ENCODE measurements around the gene PRL.

Gene PRL

GRCh38 chr6:22296936-22297335 is at the start of gene PRL:
TSS of gene PRL (minus strand) at chr6:22297036. CDS start at chr6:22296982, 54 bp downstream.
- DNase-seq (ENCODE audit: low read depth, low spot score), result no peak
- no peak within 1 kb of the TSS for H3K27ac ChIP-seq

DNA sequence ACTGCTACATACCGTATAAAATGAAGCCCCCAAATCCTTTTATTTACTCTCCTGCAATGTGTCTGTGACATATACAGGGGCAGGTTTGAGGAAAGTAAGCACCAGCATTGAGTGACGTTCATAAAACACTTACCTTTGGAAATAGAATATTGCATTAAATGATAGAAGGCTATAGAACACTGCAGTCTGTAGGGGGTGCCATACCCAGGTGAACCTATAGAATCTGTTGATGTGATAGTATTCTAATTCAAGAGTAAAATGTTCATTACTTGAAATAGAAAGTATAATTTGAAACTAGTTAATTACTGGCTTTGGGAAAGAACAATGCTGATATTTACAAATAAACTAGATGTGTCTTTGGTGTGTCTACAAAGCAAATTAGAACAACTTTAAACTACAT is 47.0 kb upstream of the PRL start:
- no peak overlapping the region for H3K27ac ChIP-seq
- DNase-seq (ENCODE audit: low read depth, low spot score), result no peak

DNA sequence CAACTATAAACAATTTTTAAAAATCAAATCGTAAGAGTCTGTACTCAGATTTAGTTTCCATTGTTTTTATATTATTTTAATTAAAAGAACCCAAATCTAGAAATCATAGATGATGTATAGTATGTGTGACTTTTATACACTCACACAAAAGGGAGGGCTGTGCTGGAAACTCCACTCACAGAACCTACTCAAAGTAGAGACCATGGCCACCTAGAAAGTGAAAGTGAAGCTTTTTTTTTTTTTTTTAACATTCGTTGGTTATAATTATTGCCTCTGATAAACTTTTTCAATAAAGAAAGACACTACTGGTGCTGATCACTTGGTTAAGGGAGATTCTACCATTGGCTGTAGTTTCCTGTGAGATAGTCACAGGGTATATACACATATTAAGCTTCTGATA is 37.9 kb upstream of the PRL start:
- DNase-seq (ENCODE audit: low read depth, low spot score), result no peak
- no peak overlapping the region for H3K27ac ChIP-seq

DNA sequence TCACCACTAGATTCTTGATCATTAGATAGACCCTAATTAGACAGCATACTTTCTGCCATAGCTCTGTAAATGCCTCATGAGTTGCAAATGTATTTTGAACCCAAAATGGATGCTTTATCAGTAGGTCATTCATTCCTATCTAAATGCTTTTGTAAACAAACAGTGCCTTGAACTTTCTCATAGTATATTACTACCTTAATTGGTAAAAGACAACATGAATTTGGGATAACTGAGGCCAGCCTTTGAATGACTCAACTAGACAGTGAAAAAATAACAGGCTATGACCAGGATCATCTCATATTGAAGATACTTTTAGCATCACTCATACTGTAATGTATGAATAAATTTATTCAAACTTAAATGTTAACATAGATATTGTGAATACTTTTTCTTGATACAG is 37.0 kb upstream of the PRL start:
- DNase-seq (ENCODE audit: low read depth, low spot score), result no peak
- no peak overlapping the region for H3K27ac ChIP-seq

GRCh38 chr6:22332711-22333110 is 35.9 kb upstream of the PRL start:
- DNase-seq (ENCODE audit: low read depth, low spot score), result no peak
- H3K27ac ChIP-seq, result no peak overlapping the region

GRCh38 chr6:22332216-22332615 is 35.4 kb upstream of the PRL start:
- DNase-seq (ENCODE audit: low read depth, low spot score), result no peak
- H3K27ac ChIP-seq, result no peak overlapping the region

GRCh38 chr6:22330941-22331340 is 34.1 kb upstream of the PRL start:
- no peak for DNase-seq (ENCODE audit: low read depth, low spot score)
- no peak overlapping the region for H3K27ac ChIP-seq

GRCh38 chr6:22328474-22328873 is 31.6 kb upstream of the PRL start:
- no peak for DNase-seq (ENCODE audit: low read depth, low spot score)
- no peak overlapping the region for H3K27ac ChIP-seq

DNA sequence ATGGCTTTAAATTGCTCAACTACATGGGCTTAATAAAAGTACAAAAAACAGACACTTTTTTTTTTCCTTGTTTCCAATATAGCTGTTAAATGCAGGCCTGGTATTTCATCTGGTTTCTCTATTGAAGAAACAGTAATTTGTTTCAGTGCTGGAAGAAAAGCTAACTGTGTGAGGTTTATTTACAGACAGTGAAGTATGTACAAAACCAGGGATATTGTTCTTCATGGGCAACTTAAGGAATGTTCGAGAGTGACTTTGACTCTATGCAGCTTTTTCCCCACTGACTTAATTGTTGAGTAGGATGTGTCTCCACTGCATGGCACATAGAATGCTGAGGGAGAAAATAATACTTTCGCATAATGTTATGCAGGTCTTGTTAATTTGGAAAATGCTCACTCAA is 31.0 kb upstream of the PRL start:
- no peak overlapping the region for H3K27ac ChIP-seq
- DNase-seq (ENCODE audit: low read depth, low spot score), result no peak

GRCh38 chr6:22326500-22326899 is 29.7 kb upstream of the PRL start:
- DNase-seq (ENCODE audit: low read depth, low spot score), result no peak
- H3K27ac ChIP-seq, result no peak overlapping the region

- DNase-seq (ENCODE audit: low read depth, low spot score), result no peak
- no peak overlapping the region for H3K27ac ChIP-seq
Observed at GRCh38 chr6:22325481-22325880, 28.6 kb upstream of the PRL start.

DNA sequence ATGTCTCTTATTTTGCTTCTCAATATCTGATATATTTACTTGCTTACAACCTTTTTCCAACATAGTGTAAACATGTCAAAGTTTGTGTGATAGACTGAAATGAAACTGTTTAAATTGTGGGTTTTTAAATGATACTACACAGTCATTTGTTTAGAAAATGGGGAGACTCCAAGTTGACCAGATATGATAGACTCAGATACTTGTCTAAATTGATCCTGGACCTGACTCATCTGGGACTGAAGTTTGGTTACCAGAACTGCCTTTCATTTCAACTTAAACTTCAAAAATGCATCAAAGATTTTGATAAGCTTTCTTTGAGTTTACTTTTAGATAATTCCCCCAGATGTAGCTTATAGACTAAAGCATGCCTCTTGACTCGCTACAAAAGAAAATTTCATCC is 27.0 kb upstream of the PRL start:
- no peak overlapping the region for H3K27ac ChIP-seq
- DNase-seq (ENCODE audit: low read depth, low spot score), result no peak

- no peak overlapping the region for H3K27ac ChIP-seq
- DNase-seq (ENCODE audit: low read depth, low spot score), result no peak
Observed at GRCh38 chr6:22322103-22323030, 25.5 kb upstream of the PRL start.

GRCh38 chr6:22320750-22321149 is 23.9 kb upstream of the PRL start:
- DNase-seq (ENCODE audit: low read depth, low spot score), result no peak
- H3K27ac ChIP-seq, result no peak overlapping the region

- DNase-seq (ENCODE audit: low read depth, low spot score), result no peak
- H3K27ac ChIP-seq, result no peak overlapping the region
Observed at GRCh38 chr6:22318404-22318803, 21.6 kb upstream of the PRL start.

GRCh38 chr6:22313796-22314195 is 17.0 kb upstream of the PRL start:
- H3K27ac ChIP-seq, result no peak overlapping the region
- no peak for DNase-seq (ENCODE audit: low read depth, low spot score)

DNA sequence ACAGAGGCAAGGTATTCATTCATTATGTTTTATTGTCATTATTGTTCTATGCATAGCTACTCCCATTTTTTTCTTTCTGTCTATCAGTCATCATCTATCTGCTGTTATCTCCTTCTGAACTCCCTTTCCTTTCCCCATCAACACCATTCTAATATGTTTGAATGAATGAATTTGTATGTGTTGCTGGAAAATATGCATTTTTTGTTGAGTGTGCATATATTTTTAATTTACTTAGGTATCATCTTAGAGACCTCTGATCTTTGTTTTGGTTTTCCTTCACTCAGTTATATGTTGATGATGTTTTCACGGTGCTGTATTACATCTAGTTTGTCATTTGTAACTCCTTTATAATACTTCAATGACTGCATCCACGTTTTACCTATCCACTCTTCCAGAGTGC is 12.1 kb upstream of the PRL start:
- H3K27ac ChIP-seq, result no peak overlapping the region
- DNase-seq (ENCODE audit: low read depth, low spot score), result no peak

- no peak overlapping the region for H3K27ac ChIP-seq
- DNase-seq (ENCODE audit: low read depth, low spot score), result no peak
Observed at GRCh38 chr6:22306741-22307466, 10.1 kb upstream of the PRL start.

DNA sequence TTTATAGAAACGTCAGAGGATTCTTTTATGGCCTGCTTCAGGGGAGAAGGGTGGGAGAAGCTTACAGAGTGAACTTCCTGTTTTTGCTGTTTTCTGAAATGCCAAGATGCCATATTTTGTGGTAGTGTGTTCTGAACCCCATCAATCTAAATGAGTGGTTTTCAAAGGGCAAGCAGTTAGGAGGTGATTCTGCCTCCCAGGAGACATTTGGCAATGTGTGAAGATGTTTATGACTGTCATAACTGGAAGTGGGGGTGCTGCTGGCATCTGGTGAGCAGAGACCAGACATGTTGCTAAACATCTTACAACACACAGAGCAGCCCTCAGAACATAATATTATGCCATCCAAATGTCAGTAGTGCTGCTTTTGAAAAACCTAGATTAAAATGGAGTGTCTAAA is 6.0 kb upstream of the PRL start:
- DNase-seq (ENCODE audit: low read depth, low spot score), result no peak
- no peak overlapping the region for H3K27ac ChIP-seq

DNA sequence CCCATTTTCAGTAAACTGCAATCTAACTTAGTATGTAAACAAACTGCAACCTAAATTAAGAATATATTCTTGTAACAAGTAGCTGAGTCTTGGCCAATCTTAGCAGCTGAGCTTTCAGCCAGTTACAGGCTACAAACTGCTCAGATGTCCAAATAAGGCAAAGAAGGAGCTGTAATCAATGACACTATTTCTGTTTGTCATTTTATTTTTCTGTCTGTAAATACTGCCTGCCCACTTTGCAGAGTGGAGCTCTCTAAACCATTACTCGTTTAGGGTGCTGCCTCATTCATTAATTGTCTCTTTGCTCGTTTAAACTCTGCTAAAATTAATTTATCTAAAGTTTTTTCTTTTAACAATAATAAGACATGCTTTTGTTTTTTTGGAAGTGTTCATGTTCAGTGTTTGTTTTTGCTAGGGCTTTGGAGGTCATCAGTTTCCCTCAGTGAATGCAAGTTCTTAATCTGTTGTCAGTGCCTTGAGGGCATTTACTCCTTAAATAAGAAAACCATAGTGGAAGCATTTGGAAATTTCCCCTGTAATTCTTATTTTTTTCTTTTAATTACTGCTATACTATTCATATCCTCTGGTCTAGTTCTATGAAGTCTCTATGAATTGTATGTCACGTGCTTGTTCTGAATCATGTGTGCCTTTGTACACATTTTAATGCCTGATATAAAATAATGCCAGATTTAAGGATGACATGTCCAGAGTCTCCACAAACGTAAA is 3.6 kb upstream of the PRL start:
- no peak overlapping the region for H3K27ac ChIP-seq
- DNase-seq (ENCODE audit: low read depth, low spot score), result no peak

- no peak for DNase-seq (ENCODE audit: low read depth, low spot score)
Observed at GRCh38 chr6:22298475-22298890, 1.6 kb upstream of the PRL start.

More at GRCh38 chr6:22298475-22298890, 1.6 kb upstream of the PRL start:
- no peak overlapping the region for H3K27ac ChIP-seq

Measured in epithelial cell of prostate (primary cell).